ENCODE data around the gene WASF2. TPM values are rescaled to one million over a fixed set of nuclear protein-coding genes. Genes with fewer than 3 reads are reported as not detected.

WASF2 gene
- polyA plus RNA-seq, 3 donors, result 29.9 to 51.7 (median 41.3) TPM

DNA sequence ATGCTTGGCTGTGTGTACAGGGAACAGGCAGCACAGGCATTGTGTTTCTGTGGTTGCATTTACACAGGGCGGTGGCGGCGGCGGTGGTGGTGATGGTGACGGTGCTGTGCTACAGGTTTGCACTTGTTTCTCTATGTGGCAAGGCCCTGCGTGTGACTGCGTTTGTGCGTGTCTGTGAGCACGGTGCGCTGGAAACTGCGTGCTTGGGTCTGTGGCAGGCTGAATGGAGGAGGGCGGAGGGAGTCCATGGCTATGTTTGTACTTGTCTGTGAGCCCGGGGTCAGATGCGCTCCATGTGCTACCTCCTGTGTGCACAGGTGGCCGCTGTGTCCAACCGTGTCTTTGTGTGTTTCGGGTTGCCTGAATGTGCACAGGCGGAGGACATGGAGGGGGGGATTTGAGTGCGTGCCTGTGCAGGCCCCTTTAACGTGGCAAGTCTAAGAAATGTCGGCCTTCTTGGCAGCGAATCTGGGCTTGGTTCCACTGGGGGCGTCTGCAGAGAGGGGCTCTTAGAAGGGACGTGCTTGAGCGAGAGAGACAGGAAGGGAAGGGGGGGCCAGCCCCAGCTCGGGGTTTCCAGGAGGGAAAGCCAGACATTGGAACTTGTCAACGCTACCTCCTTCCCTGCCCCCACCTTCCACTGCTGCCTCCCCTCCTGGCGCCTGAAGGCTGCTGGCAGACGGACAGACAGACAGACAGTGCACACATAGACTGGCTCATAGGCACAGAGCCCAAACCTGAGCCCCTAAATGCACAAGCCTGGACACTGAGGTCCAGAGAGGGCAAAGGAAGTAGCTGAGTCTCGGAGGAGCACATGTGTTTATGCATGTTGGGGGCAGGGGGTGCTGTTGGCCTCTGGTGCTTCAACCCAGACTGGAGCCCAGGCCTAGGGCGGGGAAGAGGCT is 32.7 kb upstream of the WASF2 start:
- WGBS, 3 donors, result 47 to 60% (median 56%) methylated on average over 31 of the region's 31 CpGs
- H3K27ac ChIP-seq (ENCODE audit: low read depth, low read length), result no peak overlapping the region

DNA sequence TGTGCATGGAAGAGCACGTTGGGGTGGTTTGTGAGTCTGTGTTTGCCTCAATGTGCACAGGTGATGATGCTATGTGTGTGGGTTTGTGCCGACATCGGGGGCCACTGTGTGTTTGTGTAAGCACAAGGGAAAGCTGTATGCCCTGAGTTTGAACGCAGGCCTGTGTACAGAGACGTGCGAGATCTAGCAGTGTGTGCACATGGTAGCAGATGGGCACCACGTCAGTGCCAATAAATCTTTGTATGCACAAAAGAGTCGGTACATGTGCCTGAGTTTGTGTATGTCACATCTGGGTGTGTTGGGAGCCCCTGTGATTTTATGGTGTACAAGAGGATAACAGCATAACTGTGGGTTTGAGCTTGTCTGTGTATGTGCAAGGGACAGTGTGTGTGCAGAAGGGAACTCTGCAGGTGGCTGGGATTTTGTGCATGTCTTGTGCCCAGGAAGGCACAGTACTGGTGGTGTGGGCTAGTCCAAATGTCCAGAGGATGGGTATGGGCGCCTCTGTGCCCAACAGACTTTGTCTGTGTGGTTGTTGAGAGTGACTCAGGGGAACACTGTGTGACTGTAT is 32.0 kb upstream of the WASF2 start:
- no peak overlapping the region for H3K27ac ChIP-seq (ENCODE audit: low read depth, low read length)
- 61 to 71% (median 63%) methylated on average over 9 of the region's 9 CpGs for WGBS, 3 donors

DNA sequence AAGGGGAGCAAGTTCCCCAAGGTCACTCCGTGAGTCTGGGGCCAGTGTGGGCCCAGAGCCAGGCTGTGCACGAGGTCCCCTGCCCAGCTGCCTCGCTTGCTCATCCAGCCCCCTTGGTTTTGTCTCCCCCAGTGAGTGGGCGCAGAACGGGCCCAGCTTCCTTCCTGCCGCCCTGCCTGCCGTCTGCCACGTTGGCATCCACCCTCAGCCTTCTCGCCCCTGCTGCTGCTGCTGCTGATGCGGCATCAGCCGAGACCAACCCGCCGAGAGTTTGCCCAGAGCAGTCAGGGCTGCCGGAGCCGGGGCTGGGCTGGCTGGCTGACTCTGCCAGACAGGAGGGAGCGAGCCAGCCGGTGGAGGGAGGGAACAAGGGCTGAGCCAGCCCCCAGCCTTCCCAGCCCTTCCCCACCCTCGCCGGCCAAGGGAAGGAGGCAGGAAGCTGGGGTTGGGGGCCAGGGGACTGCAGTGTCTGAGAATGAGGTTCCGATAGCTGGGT is 31.4 kb upstream of the WASF2 start:
- no peak overlapping the region for H3K27ac ChIP-seq (ENCODE audit: low read depth, low read length)
- WGBS, 3 donors, result 18 to 41% (median 19%) methylated on average over 16 to 20 of the region's 20 CpGs

DNA sequence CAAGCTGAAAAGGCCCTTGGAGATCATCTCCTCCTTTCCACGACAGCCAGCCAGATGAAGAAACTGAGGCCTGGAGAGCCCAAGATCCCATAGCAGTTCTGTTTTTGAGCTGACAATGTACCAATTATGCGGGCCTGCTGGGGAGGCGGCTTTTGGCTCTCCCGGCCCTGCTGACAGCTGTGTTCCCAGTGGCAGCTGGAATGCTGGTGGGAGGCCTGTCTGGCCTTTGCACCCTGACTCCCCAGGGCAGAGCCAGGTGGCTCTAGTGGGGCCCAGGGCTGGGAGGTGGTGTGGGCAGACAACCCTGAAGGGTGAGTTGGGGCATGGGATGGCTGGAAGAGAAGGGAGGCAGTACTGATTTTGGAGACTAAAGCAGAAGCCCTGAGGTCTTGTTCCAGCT is 30.7 kb upstream of the WASF2 start:
- 65 to 69% (median 69%) methylated on average over 4 of the region's 4 CpGs for WGBS, 3 donors
- no peak overlapping the region for H3K27ac ChIP-seq (ENCODE audit: low read depth, low read length)

DNA sequence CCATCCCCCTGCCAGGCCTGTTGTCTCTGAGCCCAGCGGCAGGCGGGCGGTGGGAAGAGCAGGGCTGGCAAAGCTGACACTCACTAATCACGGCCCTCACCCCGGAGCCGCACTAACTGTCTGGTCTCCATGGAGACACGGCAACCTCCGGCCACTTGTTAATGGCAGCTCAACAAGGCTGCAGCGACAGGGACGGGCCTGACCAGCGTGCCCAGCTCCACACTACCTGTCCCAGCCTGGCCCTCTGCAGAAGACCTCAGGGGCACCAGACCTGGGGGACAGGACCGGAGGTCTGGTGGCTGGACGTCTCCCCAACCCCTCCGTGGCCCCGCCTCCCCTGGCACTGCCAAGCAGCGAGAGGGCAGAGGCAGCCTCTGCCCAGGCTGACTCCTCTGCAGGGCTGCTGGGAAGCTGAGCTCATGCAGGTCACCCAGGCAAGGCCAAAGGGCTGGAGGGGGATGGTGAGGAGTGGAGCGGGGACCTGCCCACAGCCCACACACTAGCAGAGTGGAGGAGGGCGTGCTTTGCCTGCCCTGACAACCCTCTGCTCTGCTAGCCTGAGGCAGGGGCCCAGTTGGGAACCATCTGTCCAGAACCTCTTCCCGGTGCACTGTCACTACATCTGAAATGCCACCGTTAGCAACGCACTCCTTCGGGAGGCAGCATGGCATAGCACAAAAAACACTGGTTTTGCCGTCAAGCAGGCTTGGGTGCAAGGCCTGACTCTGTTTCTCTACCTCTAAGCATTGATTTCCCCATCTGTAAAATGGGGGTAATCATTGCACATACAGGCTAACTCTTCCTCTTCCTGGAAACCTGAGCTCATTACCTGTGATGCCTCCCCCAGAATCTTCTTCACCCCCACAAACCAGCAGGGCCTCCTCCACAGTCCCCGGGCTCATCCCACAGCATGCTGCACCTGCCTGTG is 29.6 kb upstream of the WASF2 start:
- WGBS, 3 donors, result 74 to 81% (median 77%) methylated on average over 21 to 24 of the region's 24 CpGs
- H3K27ac ChIP-seq (ENCODE audit: low read depth, low read length), result no peak overlapping the region

DNA sequence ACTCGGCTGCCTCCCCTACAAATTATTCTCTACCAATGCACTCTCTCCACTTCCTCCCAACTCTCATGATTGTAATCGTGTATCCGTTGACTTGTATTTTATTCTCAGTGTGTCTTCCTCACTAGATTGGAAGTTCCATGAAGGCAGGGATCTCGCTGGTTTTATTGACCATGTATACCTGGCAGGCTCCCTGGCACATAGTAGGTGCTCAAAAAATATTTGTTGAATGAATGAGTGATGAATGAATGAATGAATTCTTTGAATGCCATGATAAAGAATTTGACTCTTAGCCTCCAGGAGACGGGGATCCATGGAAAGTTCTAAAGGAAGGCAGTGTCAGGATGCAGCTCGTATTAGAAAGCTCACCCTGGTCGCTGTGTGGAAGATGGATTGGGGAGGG is 28.8 kb upstream of the WASF2 start:
- no peak overlapping the region for H3K27ac ChIP-seq (ENCODE audit: low read depth, low read length)
- 89 to 90% (median 89%) methylated on average over 7 of the region's 7 CpGs for WGBS, 3 donors

DNA sequence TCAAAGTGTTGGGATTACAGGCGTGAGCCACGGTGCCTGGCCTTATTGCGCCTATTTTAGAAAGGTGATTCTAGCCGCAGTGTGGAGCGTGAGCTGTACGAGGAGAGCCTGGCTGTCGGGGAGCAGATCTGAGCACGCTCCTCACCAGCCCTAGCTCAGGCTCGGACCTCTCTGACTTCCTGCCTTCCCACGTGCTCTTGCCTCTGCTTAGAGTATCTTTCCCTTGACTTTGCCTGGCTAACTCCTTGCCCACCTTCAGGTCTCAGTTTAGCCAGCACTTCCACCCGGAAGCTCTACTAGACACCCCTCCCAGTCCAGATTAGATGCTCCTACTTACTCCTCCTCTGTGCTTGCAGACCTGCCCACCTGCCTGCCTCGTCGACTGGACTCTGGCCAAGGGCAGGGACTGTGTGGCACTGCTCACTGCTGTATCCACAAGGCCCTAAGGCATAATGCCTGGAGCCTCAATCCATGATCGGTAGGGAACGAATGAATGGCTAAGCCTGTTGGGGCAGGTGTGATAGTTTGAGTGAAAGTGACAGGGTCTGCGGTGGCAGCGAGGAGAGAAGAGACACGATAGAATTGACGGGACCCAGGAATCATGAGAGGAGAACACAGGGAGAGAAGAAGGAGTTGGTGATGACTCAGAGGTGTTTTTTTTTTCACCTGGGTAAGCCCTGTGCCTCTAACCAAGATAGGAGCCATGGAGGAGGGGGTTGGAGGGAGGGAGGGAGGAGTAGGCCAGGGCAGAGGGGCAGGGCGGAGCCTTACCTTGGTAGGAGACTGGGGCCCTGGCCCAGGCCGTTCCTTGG is 28.1 kb upstream of the WASF2 start:
- H3K27ac ChIP-seq (ENCODE audit: low read depth, low read length), result no peak overlapping the region
- WGBS, 3 donors, result 75 to 81% (median 80%) methylated on average over 20 to 21 of the region's 21 CpGs

DNA sequence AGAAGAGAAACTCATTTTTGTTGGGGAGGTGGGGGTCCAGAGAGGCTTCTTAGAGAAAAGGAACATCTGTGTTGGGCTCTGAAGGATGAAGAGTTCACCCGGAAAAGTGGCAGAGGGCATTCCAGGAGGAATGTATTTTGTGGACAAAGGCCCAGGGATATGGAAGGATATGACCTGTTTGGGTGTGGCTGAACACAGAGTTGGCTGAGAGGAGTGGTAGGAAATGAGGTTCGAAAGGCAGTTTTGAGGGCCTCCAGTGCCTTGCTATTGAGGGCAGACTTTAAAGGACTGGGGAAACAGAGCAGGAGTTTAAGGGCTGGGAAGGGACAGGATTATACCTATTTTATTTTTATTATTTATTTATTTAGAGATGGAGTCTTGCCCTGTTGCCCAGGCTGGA is 27.3 kb upstream of the WASF2 start:
- 66 to 87% (median 78%) methylated on average over 2 of the region's 2 CpGs for WGBS, 3 donors
- no peak overlapping the region for H3K27ac ChIP-seq (ENCODE audit: low read depth, low read length)

DNA sequence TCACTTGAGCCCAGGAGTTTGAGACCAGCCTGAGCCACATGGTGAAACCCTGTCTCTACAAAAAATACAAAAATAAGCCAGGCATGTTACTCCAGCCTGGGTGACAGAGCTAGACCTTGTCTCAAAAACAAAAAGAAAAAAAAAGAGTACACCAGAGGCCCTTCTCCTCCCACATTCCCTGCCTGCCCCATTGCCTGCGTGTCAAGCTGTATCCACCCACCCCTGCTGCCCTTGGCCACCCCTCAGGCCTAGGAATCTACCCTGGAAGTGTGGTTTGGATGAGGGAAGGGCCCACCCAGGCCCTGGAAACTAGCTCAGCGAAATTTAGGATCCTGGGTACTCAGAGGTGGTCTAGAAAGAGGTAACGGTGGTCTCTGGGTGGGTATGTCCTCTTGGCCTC is 25.7 kb upstream of the WASF2 start:
- no peak overlapping the region for H3K27ac ChIP-seq (ENCODE audit: low read depth, low read length)
- 76 to 92% (median 84%) methylated on average over 3 of the region's 3 CpGs for WGBS, 3 donors

DNA sequence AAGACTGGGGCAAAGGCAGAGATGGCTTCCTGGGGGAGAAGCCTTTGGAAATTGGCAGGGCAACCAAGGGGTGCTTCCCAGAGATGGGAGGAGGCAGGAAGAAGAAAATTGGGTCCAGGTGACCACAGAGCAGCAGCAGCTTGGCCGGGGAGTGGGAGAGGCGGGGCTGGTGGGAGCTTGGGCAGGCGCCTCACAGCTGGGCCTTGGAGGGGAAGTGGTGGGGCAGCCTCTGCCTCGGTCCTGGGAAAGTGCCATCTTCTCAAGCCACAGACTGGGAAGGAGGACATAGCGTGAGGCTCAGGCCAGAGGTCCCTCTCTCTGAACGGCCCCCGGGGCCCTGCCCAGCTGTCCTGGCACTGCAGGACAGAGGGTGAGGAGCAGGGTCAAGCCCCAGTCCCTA is 24.0 kb upstream of the WASF2 start:
- H3K27ac ChIP-seq (ENCODE audit: low read depth, low read length), result no peak overlapping the region
- WGBS, 3 donors, result 21 to 78% (median 23%) methylated on average over 6 to 7 of the region's 7 CpGs

DNA sequence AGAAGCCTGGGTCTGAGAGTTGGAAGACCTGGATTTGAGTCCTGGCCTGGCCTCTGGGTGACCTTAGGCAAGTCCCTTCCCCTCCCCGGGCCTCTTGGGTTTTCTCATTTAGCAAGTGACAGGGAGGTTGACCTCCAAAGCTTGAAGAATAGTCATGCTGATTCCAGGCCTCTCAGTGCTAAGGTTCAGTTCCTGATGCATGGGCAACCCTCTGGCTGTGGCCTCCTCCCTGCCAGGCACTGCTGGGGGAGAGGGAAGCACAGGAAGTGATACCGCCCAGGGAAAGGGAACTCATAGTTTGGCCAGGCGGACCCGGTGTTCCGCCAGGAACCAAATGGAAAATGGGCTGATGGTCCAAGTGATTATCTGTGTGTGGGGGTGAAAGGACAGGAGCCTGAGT is 23.6 kb upstream of the WASF2 start:
- WGBS, 3 donors, result 33 to 76% (median 38%) methylated on average over 5 of the region's 5 CpGs
- no peak overlapping the region for H3K27ac ChIP-seq (ENCODE audit: low read depth, low read length)

DNA sequence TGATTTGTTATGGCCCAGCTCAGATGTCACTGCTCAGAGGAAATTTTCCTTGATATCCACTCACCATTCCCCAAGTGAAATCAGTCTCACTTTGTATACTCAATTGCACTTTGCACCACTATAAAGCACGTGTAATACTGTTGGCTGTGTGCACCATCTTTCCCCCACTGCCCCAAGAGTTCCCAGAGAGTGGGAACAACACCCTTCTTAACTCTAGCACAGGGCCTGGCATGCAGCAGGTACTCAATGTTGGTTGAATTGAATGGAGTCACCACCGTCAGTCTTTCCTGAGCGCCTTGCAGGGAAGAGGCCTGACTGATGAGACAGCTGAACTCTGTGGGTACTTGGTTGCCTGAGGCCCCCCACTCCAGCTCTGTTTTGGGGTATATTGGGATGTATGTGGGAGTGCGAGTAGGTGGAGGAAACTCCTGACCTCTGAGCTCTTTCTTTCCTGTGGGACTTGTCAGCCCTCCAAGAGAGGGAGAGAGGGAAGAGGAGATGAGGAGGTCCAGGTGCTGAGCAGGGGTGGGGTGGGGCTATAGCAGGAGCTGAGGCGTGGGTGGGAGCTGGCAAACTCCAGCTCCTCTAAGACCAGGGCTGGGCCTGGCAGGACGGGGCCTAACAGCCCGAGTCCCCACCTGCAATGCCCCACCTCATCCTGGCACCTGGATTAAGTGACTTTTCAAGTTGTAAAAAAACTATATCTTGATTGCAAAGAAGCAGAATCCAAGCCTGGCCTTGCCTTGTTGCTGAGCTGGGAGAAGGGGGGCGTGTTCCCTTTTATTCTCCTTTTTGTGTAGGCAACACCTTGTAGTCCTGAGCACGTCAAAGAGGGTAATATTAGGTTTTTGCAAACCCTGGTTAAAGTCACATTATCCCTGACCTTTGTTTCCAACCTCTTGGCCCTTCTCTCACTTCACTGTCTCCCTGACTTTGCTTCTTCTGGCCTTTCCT is 19.4 kb upstream of the WASF2 start:
- 74 to 80% (median 77%) methylated on average over 9 of the region's 9 CpGs for WGBS, 3 donors
- no peak overlapping the region for H3K27ac ChIP-seq (ENCODE audit: low read depth, low read length)

DNA sequence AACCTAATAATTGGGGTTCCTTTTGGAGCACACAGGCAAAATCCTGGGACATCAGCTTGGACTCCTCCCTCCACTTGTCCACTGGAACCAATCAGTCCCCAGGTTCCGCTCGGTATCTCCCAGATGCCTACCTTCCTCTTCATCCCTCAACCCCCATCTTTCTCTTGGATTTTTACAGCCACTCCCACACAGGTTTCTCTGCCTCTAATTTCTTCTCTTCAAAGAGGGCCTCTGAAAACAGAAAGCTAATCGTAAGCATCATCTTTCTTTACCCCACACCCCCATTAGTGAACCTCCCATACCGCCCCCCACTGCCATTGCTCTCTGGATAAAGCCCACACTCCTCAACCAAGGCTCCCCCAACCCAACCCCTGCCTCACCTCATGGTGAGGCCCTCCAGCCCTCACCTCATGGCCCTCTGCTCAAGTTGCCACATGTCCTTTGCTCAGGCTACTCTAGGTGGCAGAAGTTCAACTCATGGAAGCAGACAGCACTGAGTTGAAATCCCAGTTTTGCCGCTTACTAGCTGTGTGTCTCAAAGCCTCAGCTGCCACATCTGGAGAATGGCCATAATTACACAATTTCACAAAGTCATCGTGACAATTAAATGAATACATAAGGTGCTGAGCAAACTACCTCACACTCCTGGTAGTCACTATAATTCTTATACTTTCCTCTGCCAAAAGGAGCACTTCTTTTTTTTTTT is 18.1 kb upstream of the WASF2 start:
- WGBS, 3 donors, result 85 to 90% (median 88%) methylated on average over 6 of the region's 6 CpGs
- H3K27ac ChIP-seq (ENCODE audit: low read depth, low read length), result no peak overlapping the region

DNA sequence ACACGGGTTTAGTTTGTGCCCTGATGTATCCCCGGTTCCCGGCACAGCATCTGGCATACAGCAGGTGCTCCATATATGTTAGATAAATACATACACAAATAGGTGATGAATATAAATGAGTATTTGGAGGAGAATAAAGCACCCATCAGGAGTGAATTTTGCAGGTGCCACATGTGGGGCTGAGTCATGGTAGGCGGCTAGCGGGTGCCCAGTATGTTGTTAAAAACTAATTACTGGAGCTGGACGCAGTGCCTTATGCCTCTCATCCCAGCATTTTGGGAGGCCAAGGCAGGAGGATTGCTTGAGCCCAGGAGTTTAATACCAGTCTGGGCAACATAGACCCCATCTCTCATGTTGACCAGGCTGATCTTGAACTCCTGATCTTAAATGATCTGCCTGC is 16.7 kb upstream of the WASF2 start:
- no peak overlapping the region for H3K27ac ChIP-seq (ENCODE audit: low read depth, low read length)
- WGBS, 3 donors, result 91 to 97% (median 93%) methylated on average over 6 of the region's 6 CpGs

DNA sequence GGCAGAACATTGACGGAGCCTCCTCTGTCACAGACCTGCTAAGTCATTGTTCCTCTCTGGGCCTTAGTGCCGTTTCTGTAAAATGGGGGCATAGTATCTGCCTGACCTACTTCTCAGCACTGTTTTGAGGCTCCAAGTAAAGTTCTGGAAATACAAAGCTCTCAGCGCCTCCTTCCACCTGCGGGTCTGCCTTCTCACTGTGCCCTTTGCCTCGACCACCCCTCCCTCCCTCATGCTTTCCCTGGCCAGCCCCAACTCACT is 15.4 kb upstream of the WASF2 start:
- WGBS, 3 donors, result 48 to 67% (median 62%) methylated on average over 5 of the region's 5 CpGs
- H3K27ac ChIP-seq (ENCODE audit: low read depth, low read length), result no peak overlapping the region

DNA sequence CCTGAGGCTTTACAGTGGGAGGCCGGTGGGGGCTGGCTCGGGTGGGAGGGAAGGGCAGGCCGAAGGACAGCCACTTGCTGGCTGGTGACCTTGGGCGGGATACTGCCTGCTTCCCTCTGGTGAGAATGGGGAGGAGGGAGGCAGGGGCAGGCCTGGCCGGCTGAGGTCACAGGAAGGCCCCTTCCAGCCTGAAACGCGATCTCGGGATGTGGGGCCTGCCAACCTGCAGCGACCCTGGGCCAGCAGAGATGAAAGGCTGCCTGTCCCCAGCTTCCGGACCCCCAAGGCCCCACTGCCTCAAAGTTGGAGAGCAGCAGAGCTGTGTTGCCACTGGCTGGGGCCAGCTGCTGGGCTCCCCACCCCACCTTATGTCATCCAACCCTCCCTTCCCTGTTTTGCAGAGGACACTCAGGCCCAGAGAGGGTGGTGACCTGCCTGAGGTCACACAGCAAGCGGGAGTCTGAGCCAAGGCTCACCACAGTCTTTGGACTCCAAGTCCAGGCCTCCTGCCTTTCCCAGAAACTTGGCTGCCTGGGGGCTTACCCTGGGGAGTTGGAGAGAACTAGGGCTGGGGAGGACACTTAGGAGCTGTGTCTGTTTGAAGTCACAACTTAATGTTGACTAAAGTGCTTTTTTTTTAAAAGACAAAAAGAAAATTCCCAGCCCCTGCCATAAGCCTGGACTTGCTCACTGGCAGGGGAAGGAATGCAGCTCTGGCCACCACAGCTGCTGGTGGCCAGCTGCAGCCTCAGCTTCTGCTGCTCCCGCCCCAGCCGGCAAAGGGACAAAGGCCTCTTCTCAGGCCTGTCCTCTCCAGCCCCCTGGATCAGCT is 14.8 kb upstream of the WASF2 start:
- 33 to 42% (median 34%) methylated on average over 12 to 13 of the region's 13 CpGs for WGBS, 3 donors
- H3K27ac ChIP-seq (ENCODE audit: low read depth, low read length), result no peak overlapping the region

All from adipose tissue (tissue), 3 donors.